Duodenal mucosa (tissue), 2 donors: ENCODE results near the gene CX3CL1.

Experiments used
- H3K27ac ChIP-seq: one replicate; pipeline ENCODE4 v1.7.0; 2013; ENCODE audit warnings: low read depth, low read length
- H3K27me3 ChIP-seq, 2 donors: one replicate each; pipeline ENCODE4 v1.7.0; 2013; ENCODE audit warnings: low read length in 2 of 2, control low read depth in 1 of 2; ENCODE audit not compliant: insufficient read depth in 2 of 2, control insufficient read depth in 1 of 2
- H3K36me3 ChIP-seq, 2 donors: one replicate each; pipeline ENCODE4 v1.7.0; 2013; ENCODE audit warnings: low read length in 2 of 2, control low read depth in 1 of 2; ENCODE audit not compliant: insufficient read depth in 2 of 2, control insufficient read depth in 1 of 2
- H3K4me1 ChIP-seq, 2 donors: one replicate each; pipeline ENCODE4 v1.7.0; 2013; ENCODE audit warnings: low read length in 2 of 2, control low read depth in 1 of 2; ENCODE audit not compliant: insufficient read depth in 2 of 2, control insufficient read depth in 1 of 2
- H3K4me3 ChIP-seq, 2 donors: one replicate each; pipeline ENCODE4 v1.7.0; 2013; ENCODE audit warnings: low read length in 2 of 2, low read depth in 1 of 2
- H3K9ac ChIP-seq, 2 donors: one replicate each; pipeline ENCODE4 v1.7.0; 2013; ENCODE audit warnings: low read length in 2 of 2, low read depth in 1 of 2
- H3K9me3 ChIP-seq, 2 donors: one replicate each; pipeline ENCODE4 v1.7.0; 2013; ENCODE audit warnings: low read length in 2 of 2, control low read depth in 1 of 2; ENCODE audit not compliant: control insufficient read depth in 1 of 2

The CX3CL1 gene

GRCh38 chr16:57381791-57382534 is 9.7 kb downstream of the CX3CL1 start:
- no peaks in the 10 kb centered on the region for H3K36me3 ChIP-seq
- no peak overlapping the region for H3K27ac ChIP-seq
- peaks cover 20 to 23% of the 10 kb centered on the region in 2 donors for H3K4me1 ChIP-seq

GRCh38 chr16:57382535-57383275 is 10.4 kb downstream of the CX3CL1 start:
- no peak overlapping the region for H3K4me3 ChIP-seq
- H3K27me3 ChIP-seq: no peaks in the 10 kb centered on the region
- H3K36me3 ChIP-seq: no peaks in the 10 kb centered on the region
- no peak overlapping the region for H3K27ac ChIP-seq
- no peak overlapping the region for H3K9ac ChIP-seq
- no peaks in the 10 kb centered on the region for H3K9me3 ChIP-seq
- H3K4me1 ChIP-seq: peaks cover 16 to 18% of the 10 kb centered on the region in 2 donors

More at GRCh38 chr16:57381791-57382534, 9.7 kb downstream of the CX3CL1 start:
- Histone ChIP-seq H3K9me3 (no peaks in the 10 kb centered on the region), H3K27me3 (no peaks in the 10 kb centered on the region), H3K9ac (no peak overlapping the region), H3K4me3 (no peak overlapping the region)

- no peak overlapping the region for H3K4me3 ChIP-seq
- peaks cover 14 to 20% of the 10 kb centered on the region in 2 donors for H3K4me1 ChIP-seq
- no peak overlapping the region for H3K27ac ChIP-seq
- no peaks in the 10 kb centered on the region for H3K9me3 ChIP-seq
- H3K36me3 ChIP-seq: no peaks in the 10 kb centered on the region
- H3K27me3 ChIP-seq: no peaks in the 10 kb centered on the region
- no peak overlapping the region for H3K9ac ChIP-seq
These were observed 11.3 kb downstream of the CX3CL1 start for GRCh38 chr16:57383276-57384247.

GRCh38 chr16:57384248-57385070 is 12.2 kb downstream of the CX3CL1 start:
- Histone ChIP-seq H3K4me3 (no peak overlapping the region), H3K9me3 (no peaks in the 10 kb centered on the region), H3K36me3 (no peaks in the 10 kb centered on the region), H3K27me3 (no peaks in the 10 kb centered on the region), H3K4me1 (peaks cover 14 to 24% of the 10 kb centered on the region in 2 donors), H3K9ac (no peak overlapping the region), H3K27ac (no peak overlapping the region)

GRCh38 chr16:57385083-57385482 is 12.8 kb downstream of the CX3CL1 start:
- H3K9me3 ChIP-seq: no peaks in the 10 kb centered on the region
- no peaks in the 10 kb centered on the region for H3K36me3 ChIP-seq
- no peaks in the 10 kb centered on the region for H3K27me3 ChIP-seq
- H3K9ac ChIP-seq: no peak overlapping the region
- H3K27ac ChIP-seq: no peak overlapping the region
- peaks cover 14 to 24% of the 10 kb centered on the region in 2 donors for H3K4me1 ChIP-seq
- H3K4me3 ChIP-seq: no peak overlapping the region

GRCh38 chr16:57386381-57386951 is 14.2 kb downstream of the CX3CL1 start:
- H3K36me3 ChIP-seq: no peaks in the 10 kb centered on the region
- no peak overlapping the region for H3K27ac ChIP-seq
- no peak overlapping the region for H3K4me3 ChIP-seq
- no peak overlapping the region for H3K9ac ChIP-seq
- H3K9me3 ChIP-seq: no peaks in the 10 kb centered on the region
- no peaks in the 10 kb centered on the region for H3K27me3 ChIP-seq
- H3K4me1 ChIP-seq: peaks cover 14 to 24% of the 10 kb centered on the region in 2 donors

GRCh38 chr16:57387598-57388354 is 15.5 kb downstream of the CX3CL1 start:
- H3K9ac ChIP-seq: no peak overlapping the region
- H3K27me3 ChIP-seq: no peaks in the 10 kb centered on the region
- no peak overlapping the region for H3K27ac ChIP-seq
- peaks cover 14 to 24% of the 10 kb centered on the region in 2 donors for H3K4me1 ChIP-seq
- no peaks in the 10 kb centered on the region for H3K9me3 ChIP-seq
- H3K36me3 ChIP-seq: no peaks in the 10 kb centered on the region
- no peak overlapping the region for H3K4me3 ChIP-seq

GRCh38 chr16:57388359-57389086 is 16.2 kb downstream of the CX3CL1 start:
- Histone ChIP-seq H3K4me1 (peaks cover 11 to 22% of the 10 kb centered on the region in 2 donors), H3K27me3 (no peaks in the 10 kb centered on the region), H3K9me3 (no peaks in the 10 kb centered on the region), H3K9ac (no peak overlapping the region), H3K36me3 (no peaks in the 10 kb centered on the region), H3K4me3 (no peak overlapping the region), H3K27ac (no peak overlapping the region)
